Islet precursor cell (in vitro differentiated cells): ENCODE results near the gene AIFM2.
"Not testable (repeated sequence)": the region's sequence is repeated elsewhere in the genome, so short reads cannot be mapped to it uniquely, and the experiment has no call there.

ENCODE experiments used
- DNase-seq: peaks from one replicate; pipeline ENCODE4 v3.0.0-alpha.2; 2018

The AIFM2 gene

DNA sequence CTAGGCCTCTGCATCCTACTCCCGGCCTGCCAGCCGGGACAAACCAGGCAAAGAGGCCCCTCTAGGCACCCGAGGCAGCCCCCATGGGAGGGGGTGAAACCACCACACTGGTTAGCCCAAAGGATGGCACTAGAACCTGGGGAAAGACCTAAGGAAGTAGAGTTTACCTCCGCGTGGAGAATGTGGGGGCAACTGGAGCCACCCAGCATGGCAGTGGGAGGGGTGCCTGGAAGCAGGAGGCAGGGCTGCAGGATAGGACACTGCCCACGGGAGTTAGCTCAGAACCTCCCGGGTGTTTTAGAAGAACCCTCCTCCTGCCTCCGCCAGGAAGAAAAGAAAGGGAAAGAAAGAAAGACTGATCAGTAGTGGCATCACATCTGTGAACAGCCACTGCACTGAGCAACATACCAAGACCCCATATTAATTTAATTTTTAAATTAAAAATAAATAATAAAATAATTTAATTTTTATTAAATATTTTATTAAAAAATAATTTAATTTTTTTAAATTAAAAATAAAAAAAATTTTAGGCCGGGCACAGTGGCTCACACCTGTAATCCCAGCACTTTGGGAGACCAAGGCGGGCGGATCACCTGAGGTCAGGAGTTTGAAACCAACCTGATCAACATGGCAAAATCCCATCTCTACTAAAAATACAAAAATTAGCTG is 11.2 kb downstream of the AIFM2 start:
- no peak for DNase-seq

DNA sequence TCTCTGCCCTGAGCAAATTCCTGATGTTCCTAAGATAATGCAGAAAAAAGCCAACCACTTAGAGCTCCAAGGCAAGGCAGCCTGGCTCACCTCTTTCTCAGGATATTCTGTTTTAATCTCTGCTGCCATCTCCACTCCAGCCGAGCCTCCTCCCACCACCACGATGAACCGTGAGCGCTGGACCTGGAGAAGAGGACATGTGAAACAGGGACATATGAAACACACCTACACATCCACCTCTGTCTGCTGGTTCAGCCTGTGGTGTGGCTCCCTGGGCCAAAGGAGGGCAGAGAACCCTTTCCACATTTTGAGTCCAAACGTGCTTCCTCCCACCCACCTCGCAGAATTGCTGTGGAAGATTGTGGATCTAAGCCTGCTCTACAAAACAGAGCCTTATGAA is 12.2 kb downstream of the AIFM2 start:
- no peak for DNase-seq

DNA sequence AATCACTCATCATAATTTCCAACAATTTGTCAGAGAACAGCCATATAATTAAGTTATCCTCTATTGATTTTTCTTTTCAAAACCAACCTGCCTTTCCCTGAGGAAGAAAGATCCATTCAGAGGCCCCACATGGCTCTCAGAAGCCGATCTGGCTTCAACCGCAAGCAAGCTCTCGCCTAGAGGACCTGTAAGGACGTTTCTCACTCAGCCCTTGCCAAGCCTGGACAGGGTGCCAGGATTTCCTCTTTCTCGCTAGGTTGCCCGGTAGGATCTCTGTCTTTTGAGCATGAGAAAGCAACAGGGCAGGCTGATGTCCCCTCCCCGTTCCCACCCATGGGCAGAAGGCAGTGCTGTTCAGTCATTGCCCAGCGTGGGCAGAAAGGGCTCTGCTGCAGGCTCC is 13.0 kb downstream of the AIFM2 start:
- DNase-seq: no peak

DNA sequence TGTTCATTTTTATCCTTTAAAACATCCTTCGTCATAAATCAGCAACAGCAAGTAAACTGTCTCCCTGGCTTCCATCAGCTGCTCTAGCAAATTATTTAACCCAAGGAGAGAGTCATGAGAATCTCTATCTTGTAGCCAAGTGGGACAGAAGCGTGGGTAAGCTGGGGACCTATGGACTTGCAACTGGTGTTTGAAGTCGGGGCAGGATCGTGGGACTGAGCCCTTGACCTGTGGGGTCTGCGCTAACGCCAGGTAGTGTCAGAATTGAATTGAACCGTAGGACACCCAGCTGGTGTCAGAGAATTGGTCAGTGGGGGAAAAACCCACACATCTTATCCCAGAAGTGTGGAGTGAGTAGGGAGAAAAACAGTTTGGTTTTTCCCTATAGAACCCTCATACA is 13.4 kb downstream of the AIFM2 start:
- DNase-seq: no peak

DNA sequence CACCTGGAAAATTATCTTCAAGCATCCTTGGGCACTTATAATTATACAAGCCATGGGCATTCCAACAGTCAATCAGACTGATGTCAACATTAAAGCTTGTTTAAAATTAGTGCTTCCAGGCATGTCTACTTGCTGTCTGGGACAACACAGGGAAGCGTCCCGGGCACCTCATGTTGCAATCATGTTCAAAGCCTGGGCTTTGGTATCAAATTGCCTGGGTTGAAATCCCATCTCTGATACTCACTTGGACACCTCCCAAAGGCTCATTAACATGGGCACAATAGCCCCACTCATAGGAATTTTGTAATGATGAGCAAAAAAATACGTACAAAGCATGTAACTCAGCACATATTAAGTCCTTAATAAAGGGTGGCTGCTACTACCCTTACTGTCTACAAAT is 14.4 kb downstream of the AIFM2 start:
- no peak for DNase-seq

DNA sequence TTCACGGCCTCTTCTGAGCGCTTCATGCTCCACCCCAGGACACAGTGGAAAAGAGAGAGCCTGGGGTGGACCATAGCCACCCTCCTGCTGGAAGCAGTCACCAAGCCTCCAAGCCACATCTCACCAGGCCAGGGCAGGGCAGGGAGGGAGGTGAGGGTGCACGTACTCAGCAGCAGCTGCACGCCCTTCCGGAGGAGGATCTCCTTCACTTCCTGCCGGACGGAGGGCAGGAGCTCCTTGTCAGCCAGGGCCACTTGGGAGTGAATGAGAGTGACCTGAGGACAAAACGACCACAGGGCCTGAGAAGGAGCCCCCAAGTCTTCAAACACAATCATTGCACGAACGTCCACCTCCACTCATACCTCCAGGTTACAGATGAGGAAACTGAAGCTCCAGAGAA is 15.0 kb downstream of the AIFM2 start:
- no peak for DNase-seq

DNA sequence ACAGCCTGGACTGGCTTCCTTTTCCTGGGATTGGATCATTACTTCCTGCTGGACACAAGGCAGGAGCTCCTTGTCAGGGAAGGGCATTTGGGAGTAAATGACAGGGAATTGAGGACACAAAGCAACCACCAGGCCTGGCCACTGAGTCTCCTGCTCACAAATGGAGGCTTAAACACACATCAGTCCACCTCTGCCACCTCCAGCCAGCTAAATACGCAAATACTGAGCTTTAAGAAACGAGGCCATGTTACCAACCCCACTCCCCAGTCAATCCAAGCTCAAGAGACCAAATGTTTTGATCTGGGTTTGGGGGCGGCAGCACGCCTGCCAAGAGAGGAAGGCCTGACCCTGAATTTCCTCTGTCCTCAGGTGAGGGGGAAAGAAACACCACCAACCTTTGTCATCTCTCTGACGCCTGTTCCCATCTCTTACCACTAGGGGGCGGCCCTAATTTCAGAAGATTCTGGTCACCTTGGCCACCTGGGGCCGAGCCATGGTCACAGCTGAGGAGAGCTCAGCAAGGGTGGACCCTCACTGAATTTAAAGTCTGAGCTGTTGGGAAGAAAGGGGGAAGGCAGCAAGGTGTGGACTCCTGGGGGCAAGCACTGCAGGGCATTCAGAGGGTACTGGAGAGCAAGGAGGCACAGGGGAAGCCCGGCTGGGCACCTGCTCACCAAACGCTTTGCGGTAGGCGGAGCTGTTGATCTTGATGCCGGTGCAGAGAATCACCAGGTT is 16.5 kb downstream of the AIFM2 start:
- peak; percentile 76 for DNase-seq

DNA sequence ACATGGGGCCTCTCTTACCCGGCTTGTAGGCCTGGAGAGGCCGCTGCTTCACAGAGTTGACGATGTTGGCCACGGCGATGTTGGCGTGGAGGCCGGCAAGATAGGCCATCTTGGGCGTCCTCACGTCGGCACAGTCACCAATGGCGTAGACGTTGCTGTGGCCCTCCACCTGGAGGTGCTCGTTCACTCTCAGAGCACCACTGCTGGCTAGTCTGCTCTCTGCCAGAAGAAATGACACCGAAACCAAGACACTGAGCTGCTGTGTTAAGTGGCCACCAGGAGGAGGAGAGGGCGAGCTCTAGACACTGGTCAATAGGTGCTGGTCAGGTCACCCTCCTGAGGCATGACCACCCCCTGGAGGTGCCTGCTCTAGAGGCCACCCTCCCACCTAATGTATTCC is 17.7 kb downstream of the AIFM2 start:
- DNase-seq: no peak

DNA sequence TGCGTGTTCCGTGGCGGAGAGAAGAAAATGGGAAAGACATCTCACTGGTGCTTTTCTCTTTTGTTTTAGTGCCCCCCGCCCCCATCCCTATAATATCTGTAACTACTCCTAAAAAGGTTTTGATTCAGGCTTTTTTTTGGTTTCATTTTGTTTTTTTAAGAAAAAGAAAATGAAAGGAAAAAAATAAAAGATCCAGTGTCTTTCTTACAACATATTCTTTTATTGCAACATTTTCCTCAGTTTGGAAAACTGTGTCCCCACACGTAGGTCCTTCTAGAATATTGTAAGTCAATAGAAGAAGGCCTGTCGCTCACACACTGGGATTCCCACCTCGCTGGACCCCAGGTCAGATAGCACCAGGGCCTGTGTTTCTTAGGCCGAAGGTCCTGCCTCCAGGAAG is 20.6 kb downstream of the AIFM2 start:
- DNase-seq: no peak

DNA sequence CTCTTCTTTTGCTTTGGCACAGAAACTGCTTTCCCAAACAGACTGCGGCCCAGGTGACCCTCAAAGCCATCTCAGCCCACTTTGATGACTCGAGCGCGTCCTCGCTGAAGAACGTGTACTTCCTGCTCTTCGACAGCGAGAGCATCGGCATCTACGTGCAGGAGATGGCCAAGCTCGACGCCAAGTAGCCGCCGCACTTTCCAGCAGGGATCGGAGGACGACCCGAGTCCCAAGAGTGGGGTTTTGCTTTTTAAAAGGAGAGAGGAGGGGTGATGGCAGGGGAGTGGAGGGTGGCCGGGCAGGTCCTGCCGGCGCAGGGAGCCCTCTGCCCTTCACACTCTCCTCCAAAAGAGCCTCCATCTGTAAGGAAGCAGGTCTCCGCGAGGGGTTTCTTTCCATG is 21.1 kb downstream of the AIFM2 start:
- DNase-seq: no peak

DNA sequence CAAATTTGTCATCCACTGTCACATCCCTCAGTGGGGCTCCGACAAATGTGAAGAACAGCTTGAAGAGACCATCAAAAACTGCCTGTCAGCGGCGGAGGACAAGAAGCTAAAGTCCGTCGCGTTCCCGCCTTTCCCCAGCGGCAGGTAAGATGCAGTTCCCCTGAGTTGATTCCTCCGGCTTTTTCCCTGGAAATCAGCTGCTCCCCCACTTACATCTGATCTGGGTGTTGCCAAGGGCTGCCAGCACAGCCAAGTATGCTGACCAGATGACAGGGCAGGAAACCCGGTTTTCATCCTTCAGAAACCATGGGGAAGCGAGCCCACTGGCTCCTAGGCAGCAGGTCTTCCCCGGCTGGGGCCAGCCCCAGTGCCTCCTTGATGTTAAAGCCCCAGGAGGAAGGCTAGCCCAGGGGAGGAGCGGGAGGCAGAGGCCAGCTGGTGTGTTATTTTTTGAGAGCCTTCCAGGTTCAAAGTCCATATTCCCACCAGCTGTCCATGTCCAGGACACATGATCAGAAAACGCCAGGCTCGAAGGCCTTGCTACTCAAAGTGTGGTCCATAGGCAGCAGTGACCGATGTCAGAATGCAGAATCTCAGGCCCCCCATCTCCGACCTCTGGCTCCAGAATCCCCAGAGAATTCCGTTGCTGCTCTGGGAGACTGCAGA is 23.4 kb downstream of the AIFM2 start:
- no peak for DNase-seq

DNA sequence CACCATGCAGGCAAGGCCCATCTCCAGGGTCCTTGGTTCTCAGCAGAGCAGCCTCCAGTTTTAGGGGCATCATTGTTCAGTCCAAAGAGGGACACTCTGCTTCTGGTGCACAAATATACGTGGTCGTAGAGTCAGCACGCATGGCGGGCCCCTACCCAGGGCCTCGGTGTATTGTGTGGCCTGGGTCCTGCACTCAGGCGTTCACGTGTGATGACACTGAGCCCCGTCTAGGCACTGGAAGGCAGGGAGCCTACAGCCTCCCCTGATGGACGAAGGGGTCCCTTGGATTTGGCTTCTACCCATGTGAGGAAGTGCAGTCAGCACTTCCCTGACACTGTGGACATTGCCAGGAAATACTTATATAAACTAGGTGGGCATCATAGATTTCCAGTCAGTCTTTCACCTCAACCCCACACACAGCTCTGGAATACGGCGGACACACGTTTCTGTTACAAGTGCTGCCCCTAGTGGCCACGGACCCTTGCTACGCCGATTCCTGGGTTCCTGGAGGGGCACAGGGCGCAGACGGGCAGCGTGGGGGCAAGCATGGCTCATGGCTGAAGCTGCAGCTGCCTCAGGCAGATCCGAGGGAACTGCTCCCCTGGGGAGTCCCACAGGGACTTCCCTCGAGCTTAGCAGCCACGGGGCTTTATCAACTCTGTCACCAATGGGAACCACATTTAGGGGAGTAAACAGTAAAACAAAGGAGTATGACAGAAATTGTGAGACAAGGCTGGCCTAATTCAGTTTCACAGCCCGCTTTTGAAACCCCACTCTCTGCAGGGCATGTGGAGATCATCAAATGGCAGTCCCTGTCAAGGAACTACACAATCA is 25.4 kb downstream of the AIFM2 start:
- DNase-seq: peak; percentile 71

DNA sequence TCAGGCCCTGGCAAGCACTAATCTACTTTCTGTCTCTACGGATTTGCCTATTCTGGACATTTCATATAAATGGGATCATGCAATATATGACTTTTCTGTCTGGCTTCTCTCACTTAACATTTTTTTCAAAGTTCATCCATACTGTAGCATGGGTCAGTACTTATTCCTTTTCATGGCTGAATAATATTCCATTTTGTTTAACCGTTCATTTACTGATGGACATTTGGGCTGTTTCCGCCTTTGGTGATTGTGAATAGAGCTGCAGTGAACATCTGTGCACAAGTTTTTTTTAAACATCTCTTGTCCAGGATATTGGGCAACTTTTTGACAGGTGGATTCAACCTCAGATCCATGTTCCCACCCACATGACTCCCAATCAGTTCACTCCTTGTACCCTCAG is 31.0 kb downstream of the AIFM2 start:
- DNase-seq: no peak

DNA sequence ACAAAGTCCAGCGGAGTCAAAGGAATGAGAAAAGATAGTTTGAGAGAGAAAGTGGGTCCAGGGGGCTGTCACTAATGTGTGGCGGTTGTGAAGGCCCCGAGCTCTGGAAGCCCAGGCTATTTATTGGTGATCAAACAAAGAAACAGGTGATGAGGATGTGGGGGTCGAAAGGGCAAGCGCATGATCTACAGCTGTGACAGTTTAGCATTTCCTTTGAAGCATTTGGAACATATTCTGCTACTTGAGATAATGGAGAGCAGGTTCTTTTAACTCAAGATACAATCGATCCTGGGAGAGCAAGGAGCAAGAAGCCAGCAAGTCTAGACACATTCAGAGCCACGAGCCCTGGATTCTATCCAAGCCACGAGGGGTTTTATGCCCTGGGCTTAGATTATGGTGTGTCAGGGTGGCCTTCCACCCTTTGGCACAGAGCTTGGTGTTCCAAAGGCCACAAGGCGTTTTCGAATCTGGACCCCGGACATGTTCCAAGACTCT is 31.5 kb downstream of the AIFM2 start:
- not testable (repeated sequence) for DNase-seq

DNA sequence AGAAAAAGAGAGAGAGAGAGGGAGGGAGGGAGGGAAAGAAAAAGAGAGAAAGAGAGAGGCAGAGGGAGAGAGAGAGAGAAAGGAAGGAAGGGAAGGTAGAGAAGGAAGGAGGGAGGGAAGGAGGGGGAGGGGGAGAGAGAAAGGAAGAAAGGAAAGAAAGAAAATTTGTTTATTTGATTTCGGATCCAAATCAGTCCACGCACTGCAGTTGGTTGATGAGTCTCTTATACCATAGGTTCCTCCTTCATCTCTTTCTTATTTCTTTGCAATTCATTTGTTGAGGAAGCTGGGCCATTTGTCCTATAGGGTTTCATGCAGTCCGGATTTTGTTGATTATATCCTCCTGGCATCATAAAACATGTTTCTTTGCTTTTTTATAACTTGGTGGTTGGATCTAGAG is 34.4 kb downstream of the AIFM2 start:
- no peak for DNase-seq

DNA sequence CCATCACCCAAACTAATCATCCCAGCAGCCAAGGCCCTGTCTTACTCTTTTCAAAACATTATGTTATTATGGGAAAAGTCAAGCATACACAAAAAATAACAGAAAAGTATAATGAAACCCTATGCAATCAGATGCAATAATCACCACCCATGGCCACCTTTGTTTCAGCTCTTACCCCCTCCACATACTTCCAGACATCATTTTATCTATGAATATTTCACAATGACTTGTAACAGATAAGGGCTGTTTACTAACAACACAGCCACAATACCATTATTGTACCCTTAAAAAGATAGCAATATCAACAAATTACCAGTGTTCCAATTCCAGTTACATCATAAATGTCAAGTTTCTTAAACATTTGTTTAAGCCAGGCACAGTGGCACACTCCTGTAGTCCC is 35.2 kb downstream of the AIFM2 start:
- DNase-seq: no peak

DNA sequence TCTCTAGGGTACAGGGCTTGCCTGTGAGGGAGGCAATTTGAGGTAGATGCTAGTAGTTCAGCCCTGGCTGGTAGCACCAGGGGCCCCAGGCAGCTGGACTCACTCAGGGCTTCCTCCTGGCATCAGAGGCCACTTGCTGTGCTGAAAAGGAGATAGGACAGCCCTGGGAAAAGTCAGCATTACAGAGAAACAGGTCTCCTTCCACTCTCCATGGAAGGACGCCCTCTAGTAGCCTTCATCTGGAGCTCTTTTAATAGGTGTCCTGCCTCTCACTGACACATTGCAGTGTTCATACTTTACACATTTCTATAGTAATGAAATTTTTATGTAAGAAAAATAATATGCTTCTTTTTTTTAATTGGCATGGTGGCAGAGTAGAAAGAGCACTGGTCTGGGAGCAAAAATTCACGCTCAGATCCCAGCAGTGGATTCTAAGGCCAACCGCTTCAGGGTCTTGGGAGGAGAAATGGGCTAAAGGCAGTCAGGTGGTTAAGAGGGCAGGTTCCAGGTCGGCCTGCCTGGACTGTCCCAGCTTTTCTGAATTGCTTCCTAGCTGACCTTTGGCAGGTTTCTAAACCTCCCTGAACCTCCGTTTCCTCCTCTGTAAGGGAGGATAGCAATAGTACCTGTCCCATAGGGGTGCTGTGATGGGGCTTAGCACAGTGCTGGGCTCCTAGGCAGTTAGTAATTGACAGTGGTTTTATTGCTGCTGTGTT is 35.8 kb downstream of the AIFM2 start:
- DNase-seq: no peak

DNA sequence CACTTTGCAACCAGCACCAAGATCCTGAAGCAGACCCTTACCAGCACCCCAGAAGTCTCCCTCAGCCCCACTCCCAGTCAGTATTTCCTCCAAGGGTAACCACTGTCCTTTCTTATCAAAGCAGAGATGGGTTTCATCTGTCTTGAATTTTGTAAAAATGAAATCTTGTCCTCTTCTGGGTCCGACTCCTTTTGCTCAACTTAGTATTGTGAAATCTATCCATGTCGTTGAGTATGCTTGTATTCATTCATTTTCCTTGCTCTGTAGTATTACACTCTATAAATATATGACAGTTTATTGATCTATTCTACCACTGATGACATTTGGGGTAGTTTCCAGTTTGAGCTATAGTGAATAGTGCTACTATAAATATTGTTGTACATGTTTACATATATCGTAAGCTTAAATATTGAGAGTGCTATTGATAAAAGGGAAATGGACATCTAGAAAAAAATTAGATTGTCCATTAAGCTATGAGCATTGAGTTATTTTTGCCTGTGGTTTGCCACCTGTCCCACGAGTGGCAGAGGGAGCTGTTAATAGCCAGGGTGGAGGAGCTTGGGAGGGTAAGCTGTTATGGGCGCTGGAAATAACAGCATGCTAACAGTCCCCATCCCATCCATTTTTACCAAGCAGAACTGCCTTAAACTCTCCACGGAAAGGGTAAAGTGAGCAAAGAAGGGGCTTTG is 36.5 kb downstream of the AIFM2 start:
- no peak for DNase-seq

DNA sequence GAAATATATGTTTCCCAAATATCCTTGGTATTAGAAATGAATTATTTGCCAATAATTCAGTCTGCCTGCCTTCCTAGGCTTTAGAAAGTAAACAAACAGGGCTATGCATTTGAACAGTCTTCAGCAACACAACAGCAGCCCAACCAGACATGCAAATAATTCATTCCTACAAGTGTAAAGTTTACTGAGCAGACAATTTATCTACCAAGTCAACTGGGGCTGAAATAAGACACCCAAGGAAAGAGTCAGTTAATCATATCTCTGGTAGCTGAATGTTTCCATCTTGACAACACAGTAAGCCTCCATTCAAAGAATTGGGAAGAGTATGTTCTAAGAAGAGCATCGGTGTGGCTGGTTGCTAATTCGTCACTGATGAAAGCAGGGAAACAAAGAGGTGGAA is 38.4 kb downstream of the AIFM2 start:
- no peak for DNase-seq

DNA sequence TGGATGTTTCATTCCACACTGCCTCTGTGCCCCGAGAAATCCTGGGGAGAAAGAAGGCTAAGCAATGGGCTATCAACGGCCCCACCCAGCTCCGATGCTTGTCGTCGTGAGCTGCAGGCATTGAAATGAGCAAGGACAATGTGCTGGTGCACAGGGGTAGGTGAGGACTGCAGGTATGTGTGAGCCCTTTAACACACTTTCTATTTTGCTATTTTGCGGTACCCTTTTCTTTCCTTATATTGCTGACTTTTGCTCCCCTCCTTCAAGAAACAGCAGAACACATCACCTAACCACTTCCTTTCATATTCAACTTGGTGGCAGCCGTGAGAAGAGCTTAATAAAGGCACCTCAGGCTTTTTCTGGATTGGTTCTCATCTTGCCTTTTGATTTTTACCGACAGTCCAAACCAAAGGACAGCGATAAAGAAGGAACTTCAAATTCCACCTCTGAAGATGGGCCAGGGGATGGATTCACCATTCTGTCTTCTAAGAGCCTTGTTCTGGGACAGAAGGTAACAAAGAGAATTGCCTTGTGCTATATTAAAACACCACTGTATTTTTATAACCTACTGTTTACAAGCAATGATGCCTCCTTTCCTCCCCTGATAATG is 39.2 kb downstream of the AIFM2 start:
- DNase-seq: no peak

DNA sequence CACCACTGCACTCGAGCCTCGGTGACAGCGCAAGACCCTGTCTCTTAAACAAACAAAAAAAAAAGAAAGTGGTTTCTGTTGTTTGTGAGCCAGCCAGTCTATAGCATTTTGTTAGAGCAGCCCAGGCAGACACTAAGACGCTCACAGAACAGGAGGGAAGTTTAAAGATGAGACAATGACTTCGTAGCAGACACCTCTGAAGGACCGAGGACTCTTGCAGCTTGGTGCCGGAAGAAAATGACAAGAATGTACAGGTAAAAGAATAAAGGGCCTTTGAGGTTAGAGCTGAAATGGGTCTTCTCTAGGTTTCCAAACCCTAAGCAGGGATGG is 40.3 kb downstream of the AIFM2 start:
- no peak for DNase-seq

DNA sequence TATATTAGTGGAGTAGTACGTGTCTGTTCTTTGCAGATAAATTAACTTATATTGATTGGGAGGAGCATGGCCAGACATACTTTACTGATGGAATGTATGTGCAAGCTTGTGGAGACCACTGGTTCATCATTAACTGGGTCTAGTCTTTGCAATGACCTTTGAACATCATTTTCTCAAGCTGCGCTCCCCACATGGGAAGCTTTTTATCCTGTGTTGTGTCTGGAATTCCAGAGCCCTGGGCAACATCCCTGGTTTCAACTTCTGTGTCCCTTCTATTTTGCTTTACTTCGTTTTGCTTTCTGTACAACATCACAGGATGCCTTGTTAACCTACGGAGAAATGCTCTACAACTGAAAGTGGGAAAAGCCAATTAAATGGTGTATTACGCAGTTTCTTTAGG is 41.7 kb downstream of the AIFM2 start:
- DNase-seq: no peak
